ENCODE measurements around the gene NDUFA7.
"Not testable (repeated sequence)": the region's sequence is repeated elsewhere in the genome, so short reads cannot be mapped to it uniquely, and the experiment has no call there.

DNA sequence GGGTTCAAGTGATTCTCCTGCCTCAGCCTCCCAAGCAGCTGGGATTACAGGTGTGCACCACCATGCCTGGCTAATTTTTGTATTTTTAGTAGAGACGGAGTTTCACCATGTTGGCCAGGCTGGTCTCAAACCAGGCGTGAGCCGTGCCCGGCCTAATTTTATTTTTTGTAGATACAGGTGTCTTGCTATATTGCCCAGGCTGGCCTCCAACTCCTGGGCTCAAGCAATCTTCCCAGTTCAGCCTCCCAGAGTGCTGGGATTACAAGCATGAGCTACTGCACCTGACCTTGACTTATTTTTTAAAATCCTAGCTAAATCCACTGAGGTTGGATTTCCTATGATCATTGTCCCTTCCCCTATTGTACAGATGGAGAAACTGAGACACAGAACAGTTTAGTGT lies 20.3 kb upstream of the NDUFA7 start:
- not testable (repeated sequence) for TF ChIP-seq HDAC6 (IDR thresholded peaks at IDR 0.05; ENCODE audit: low read depth, low read length); CHD4 (IDR thresholded peaks at IDR 0.05; ENCODE audit: borderline replicate concordance, low read length); MYC (CRISPR knock-in tag; IDR thresholded peaks at IDR 0.05; ENCODE audit: borderline replicate concordance); STAT5B (CRISPR knock-in tag; IDR thresholded peaks at IDR 0.05); ZNF792 (CRISPR knock-in tag; IDR thresholded peaks at IDR 0.05); MIXL1 (CRISPR knock-in tag; IDR thresholded peaks at IDR 0.05); ZNF780A (CRISPR knock-in tag; IDR thresholded peaks at IDR 0.05); RXRA (CRISPR knock-in tag; IDR thresholded peaks at IDR 0.05)
- TF ChIP-seq, protein P1, sequence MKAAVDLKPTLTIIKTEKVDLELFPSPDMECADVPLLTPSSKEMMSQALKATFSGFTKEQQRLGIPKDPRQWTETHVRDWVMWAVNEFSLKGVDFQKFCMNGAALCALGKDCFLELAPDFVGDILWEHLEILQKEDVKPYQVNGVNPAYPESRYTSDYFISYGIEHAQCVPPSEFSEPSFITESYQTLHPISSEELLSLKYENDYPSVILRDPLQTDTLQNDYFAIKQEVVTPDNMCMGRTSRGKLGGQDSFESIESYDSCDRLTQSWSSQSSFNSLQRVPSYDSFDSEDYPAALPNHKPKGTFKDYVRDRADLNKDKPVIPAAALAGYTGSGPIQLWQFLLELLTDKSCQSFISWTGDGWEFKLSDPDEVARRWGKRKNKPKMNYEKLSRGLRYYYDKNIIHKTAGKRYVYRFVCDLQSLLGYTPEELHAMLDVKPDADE (CRISPR knock-in tag; IDR thresholded peaks at IDR 0.05) = not testable (repeated sequence)
- TF ChIP-seq, protein P2, sequence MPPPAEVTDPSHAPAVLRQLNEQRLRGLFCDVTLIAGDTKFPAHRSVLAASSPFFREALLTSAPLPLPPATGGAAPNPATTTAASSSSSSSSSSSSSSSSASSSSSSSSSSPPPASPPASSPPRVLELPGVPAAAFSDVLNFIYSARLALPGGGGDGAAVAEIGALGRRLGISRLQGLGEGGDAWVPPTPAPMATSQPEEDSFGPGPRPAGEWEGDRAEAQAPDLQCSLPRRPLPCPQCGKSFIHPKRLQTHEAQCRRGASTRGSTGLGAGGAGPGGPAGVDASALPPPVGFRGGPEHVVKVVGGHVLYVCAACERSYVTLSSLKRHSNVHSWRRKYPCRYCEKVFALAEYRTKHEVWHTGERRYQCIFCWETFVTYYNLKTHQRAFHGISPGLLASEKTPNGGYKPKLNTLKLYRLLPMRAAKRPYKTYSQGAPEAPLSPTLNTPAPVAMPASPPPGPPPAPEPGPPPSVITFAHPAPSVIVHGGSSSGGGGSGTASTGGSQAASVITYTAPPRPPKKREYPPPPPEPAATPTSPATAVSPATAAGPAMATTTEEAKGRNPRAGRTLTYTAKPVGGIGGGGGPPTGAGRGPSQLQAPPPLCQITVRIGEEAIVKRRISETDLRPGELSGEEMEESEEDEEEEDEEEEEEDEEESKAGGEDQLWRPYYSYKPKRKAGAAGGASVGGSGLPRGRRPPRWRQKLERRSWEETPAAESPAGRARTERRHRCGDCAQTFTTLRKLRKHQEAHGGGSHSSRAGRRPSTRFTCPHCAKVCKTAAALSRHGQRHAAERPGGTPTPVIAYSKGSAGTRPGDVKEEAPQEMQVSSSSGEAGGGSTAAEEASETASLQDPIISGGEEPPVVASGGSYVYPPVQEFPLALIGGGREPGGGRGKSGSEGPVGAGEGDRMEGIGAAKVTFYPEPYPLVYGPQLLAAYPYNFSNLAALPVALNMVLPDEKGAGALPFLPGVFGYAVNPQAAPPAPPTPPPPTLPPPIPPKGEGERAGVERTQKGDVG (CRISPR knock-in tag; IDR thresholded peaks at IDR 0.05; ENCODE audit: borderline replicate concordance) = not testable (repeated sequence)
- TF ChIP-seq, protein P3, sequence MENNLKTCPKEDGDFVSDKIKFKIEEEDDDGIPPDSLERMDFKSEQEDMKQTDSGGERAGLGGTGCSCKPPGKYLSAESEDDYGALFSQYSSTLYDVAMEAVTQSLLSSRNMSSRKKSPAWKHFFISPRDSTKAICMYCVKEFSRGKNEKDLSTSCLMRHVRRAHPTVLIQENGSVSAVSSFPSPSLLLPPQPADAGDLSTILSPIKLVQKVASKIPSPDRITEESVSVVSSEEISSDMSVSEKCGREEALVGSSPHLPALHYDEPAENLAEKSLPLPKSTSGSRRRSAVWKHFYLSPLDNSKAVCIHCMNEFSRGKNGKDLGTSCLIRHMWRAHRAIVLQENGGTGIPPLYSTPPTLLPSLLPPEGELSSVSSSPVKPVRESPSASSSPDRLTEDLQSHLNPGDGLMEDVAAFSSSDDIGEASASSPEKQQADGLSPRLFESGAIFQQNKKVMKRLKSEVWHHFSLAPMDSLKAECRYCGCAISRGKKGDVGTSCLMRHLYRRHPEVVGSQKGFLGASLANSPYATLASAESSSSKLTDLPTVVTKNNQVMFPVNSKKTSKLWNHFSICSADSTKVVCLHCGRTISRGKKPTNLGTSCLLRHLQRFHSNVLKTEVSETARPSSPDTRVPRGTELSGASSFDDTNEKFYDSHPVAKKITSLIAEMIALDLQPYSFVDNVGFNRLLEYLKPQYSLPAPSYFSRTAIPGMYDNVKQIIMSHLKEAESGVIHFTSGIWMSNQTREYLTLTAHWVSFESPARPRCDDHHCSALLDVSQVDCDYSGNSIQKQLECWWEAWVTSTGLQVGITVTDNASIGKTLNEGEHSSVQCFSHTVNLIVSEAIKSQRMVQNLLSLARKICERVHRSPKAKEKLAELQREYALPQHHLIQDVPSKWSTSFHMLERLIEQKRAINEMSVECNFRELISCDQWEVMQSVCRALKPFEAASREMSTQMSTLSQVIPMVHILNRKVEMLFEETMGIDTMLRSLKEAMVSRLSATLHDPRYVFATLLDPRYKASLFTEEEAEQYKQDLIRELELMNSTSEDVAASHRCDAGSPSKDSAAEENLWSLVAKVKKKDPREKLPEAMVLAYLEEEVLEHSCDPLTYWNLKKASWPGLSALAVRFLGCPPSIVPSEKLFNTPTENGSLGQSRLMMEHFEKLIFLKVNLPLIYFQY (CRISPR knock-in tag; IDR thresholded peaks at IDR 0.05; ENCODE audit: borderline replicate concordance) = not testable (repeated sequence)

All from HepG2 (cell line).